Panc1 (cell line): ENCODE results near the gene KCTD13. TPM values are rescaled to one million over a fixed set of nuclear protein-coding genes. Genes with fewer than 3 reads are reported as not detected.
A peak's percentile ranks its signal among the peaks of the same experiment; 100 is the strongest.

ENCODE experiments used
- ATAC-seq: fragments of 200-7000 bp; cut with Tn5 transposase; 2 replicates; pipeline ENCODE4 v1.9.1; 2020; ENCODE audit warnings: mild to moderate bottlenecking, moderate library complexity
- BruUV-seq: library from RNA; stranded (reverse); fragments of 400-500 nt; replicated peaks from 2 replicates; lab custom pipeline; 2021; lab: Mats Ljungman, UMichigan
- CTCF ChIA-PET: fragments of 300-600 bp; sonication (Branson Sonifier 250); formaldehyde crosslinking; loops from one replicate; lab custom pipeline; 2022; ENCODE audit warnings: antibody characterized with exemption; lab: Charles Lee
- POLR2A ChIA-PET: fragments of 300-600 bp; sonication (Branson Sonifier 250); formaldehyde crosslinking; loops from one replicate; lab custom pipeline; 2022; ENCODE audit warnings: antibody characterized with exemption; lab: Charles Lee
- DNase-seq: peaks from one replicate; pipeline ENCODE4 v3.0.0-alpha.2; 2010; ENCODE audit warnings: low read depth, low spot score
- H3K27ac ChIP-seq: 2 replicates; pipeline ENCODE4 v1.5.1; 2011; ENCODE audit warnings: mild to moderate bottlenecking, low read length, inconsistent platforms
- H3K27me3 ChIP-seq: fragments of 200-500 bp; sonication (Bioruptor generic); 2 replicates; pipeline ENCODE4 v1.6.0; 2014; ENCODE audit warnings: low read length, inconsistent platforms; ENCODE audit not compliant: control insufficient read depth, insufficient read depth
- H3K36me3 ChIP-seq: fragments of 200-500 bp; sonication (Bioruptor generic); 2 replicates; pipeline ENCODE4 v1.5.1; 2014; ENCODE audit warnings: inconsistent platforms, mild to moderate bottlenecking, low read length, moderate library complexity; ENCODE audit not compliant: control insufficient read depth, insufficient read depth
- H3K4me1 ChIP-seq: 2 replicates; pipeline ENCODE4 v1.5.1; 2011; ENCODE audit warnings: inconsistent platforms, mild to moderate bottlenecking, low read length, moderate library complexity; ENCODE audit not compliant: control insufficient read depth, insufficient read depth
- H3K4me3 ChIP-seq, 2 experiments: 2 replicates each; pipeline ENCODE4 v1.5.1; 2011 to 2012; ENCODE audit warnings: low read depth in 2 of 2, low read length in 2 of 2, mild to moderate bottlenecking in 2 of 2, inconsistent platforms in 1 of 2, moderate library complexity in 1 of 2
- H3K9me3 ChIP-seq: fragments of 200-500 bp; sonication (Bioruptor generic); 2 replicates; pipeline ENCODE4 v1.5.1; 2014; ENCODE audit warnings: low read depth, mild to moderate bottlenecking, inconsistent platforms, low read length, moderate library complexity; ENCODE audit not compliant: control insufficient read depth, insufficient read depth
- CTCF ChIP-seq: fragments of 450-650 bp; IDR thresholded peaks from 2 replicates; pipeline ENCODE4 v1.5.1; 2017; ENCODE audit warnings: mild to moderate bottlenecking
- POLR2AphosphoS5 ChIP-seq: IDR thresholded peaks from 2 replicates; pipeline ENCODE4 v1.6.1; 2012; ENCODE audit warnings: mild to moderate bottlenecking, low read depth, low read length, moderate library complexity
- REST ChIP-seq, 2 experiments: IDR thresholded peaks; 2 replicates each; pipeline ENCODE4 v1.6.1; 2011 to 2012; ENCODE audit warnings: low read depth in 2 of 2, control low read depth in 1 of 2, low read length in 1 of 2, mild to moderate bottlenecking in 1 of 2, moderate library complexity in 1 of 2; ENCODE audit not compliant: insufficient read depth in 1 of 2
- SIN3A ChIP-seq: IDR thresholded peaks from 2 replicates; pipeline ENCODE4 v1.6.1; 2012; ENCODE audit warnings: low read depth, mild to moderate bottlenecking, low read length, moderate library complexity, borderline replicate concordance; ENCODE audit not compliant: insufficient read depth
- TCF7L2 ChIP-seq: IDR thresholded peaks from 2 replicates; pipeline ENCODE4 v1.6.1; 2011; ENCODE audit warnings: mild to moderate bottlenecking, low read depth, low read length, inconsistent platforms
- in situ Hi-C: cut with HindIII; loops from 2 replicates; pipeline ENCODE4 v1.10.0; 2016; ENCODE audit warnings: low sequenced_read_pairs, low pct_unique_long_range_greater_than_20kb
- intact Hi-C: fragments of 100-400 bp; cut with micrococcal nuclease; formaldehyde crosslinking; loops from one replicate; pipeline ENCODE4 v1.10.0; 2022; ENCODE audit not compliant: unreplicated experiment
- total RNA-seq: library from RNA; stranded (reverse); gene quantifications from one replicate; pipeline ENCODE4 v1.2.1, GENCODE V29; 2021; ENCODE audit not compliant: unreplicated experiment

KCTD13 gene
- total RNA-seq, 1 experiment from 2014 or later: 45.7 TPM

DNA sequence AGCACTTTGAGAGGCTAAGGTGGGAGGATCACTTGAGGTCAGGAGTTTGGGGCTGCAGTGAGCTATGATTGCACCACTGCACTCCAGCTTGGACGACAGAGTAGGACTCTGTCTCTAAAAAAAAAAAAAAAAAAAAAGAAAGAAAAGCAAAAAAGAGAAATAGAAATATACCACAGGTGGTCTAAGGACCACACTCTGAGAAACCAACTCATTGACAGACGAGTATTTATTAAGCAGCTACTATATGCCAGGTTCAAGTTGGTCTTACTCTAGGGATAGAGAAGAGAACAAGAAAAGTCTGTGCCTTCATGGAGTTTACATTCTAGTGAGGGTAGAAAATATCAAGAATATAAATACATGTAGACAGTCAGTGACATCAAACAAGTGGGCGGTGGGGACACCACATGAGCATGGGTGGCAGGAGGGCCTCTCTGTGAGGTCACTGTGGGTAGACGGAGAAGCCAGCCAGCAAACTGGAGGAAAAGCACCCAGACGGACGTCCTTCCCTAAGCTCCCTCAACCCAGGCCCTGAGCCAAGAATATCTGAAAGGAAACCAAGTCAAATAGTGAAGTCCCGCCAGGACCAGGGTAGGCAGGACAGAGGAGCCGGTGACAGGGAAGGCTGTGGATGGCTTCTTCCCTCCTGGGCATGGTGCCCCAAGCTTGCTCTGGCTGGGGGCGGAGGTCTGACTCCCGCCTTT lies 67.7 kb downstream of the KCTD13 start:
- ChIA-PET POLR2A (interaction anchor here (0.6 kb wide), 1 partner anchor 53 kb away, joined by 11 read pairs; no protein-coding TSS in a partner anchor), CTCF (no interaction called here)
- no peaks in the 10 kb centered on the region for H3K27me3 ChIP-seq
- in situ Hi-C loops (no loop called here), intact Hi-C loops (no loop called here)
- no peak overlapping the region for H3K4me3 ChIP-seq
- no peak for DNase-seq
- H3K9me3 ChIP-seq: no peaks in the 10 kb centered on the region
- TSS peak; percentile 70 for BruUV-seq
- no peak for TF ChIP-seq CTCF
- TF ChIP-seq SIN3A: no peak
- TF ChIP-seq TCF7L2: no peak
- TF ChIP-seq REST (IDR thresholded peaks at IDR 0.05; ENCODE audit: insufficient read depth in 1 of 2, low read depth in 2 of 2, low read length in 1 of 2): no peak
- no peak for TF ChIP-seq POLR2AphosphoS5
- no peak for ATAC-seq
- no peak overlapping the region for H3K27ac ChIP-seq
- H3K4me1 ChIP-seq: no peaks in the 10 kb centered on the region
- no peaks in the 10 kb centered on the region for H3K36me3 ChIP-seq

DNA sequence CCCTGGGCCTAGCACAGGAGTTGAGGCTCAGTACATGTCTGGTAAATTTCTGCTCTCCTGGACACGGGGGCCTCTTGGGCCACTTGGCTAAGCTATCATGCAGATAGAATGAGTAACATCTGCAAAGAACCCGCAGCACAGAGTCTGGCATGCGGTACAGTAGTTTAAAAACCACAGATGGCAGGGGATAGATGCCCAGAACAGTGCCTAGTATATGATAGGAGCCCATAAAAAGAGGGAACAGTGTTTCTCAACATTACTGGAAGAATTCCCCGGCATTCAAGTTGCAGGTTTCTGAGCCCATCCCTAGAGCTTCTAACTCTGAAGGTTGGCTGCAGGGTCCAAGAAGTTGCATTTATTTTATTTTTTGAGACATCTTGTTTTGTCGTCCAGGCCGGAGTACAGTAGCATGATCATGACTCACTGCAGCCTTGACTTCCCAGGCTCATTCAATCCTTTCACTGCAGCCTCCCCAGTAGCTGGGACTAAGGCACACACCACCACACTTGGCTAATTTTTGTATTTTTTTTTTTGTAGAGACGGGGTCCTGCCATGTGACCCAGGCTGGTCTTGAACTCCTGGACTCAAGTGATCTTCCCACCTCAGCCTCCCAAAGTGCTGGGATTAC lies 68.8 kb downstream of the KCTD13 start:
- Histone ChIP-seq H3K27me3 (no peaks in the 10 kb centered on the region), H3K27ac (no peak overlapping the region), H3K9me3 (no peaks in the 10 kb centered on the region), H3K4me3 (no peak overlapping the region), H3K4me1 (no peaks in the 10 kb centered on the region), H3K36me3 (no peaks in the 10 kb centered on the region)
- DNase-seq: no peak
- no peak for TF ChIP-seq CTCF
- no peak for TF ChIP-seq POLR2AphosphoS5
- TF ChIP-seq REST (IDR thresholded peaks at IDR 0.05; ENCODE audit: insufficient read depth in 1 of 2, low read depth in 2 of 2, low read length in 1 of 2): no peak
- no peak for TF ChIP-seq TCF7L2
- TF ChIP-seq SIN3A: no peak
- ChIA-PET POLR2A (interaction anchor here (0.6 kb wide), 1 partner anchor 54 kb away, joined by 11 read pairs; no protein-coding TSS in a partner anchor), CTCF (no interaction called here)
- intact Hi-C loops: no loop called here
- no TSS peak for BruUV-seq
- in situ Hi-C loops: no loop called here
- ATAC-seq: no peak
